Measurements from ENCODE around the gene DYNLRB2. TPM values are rescaled to one million over a fixed set of nuclear protein-coding genes. Genes with fewer than 3 reads are reported as not detected.

Gene DYNLRB2
- 1.6 TPM for total RNA-seq

DNA sequence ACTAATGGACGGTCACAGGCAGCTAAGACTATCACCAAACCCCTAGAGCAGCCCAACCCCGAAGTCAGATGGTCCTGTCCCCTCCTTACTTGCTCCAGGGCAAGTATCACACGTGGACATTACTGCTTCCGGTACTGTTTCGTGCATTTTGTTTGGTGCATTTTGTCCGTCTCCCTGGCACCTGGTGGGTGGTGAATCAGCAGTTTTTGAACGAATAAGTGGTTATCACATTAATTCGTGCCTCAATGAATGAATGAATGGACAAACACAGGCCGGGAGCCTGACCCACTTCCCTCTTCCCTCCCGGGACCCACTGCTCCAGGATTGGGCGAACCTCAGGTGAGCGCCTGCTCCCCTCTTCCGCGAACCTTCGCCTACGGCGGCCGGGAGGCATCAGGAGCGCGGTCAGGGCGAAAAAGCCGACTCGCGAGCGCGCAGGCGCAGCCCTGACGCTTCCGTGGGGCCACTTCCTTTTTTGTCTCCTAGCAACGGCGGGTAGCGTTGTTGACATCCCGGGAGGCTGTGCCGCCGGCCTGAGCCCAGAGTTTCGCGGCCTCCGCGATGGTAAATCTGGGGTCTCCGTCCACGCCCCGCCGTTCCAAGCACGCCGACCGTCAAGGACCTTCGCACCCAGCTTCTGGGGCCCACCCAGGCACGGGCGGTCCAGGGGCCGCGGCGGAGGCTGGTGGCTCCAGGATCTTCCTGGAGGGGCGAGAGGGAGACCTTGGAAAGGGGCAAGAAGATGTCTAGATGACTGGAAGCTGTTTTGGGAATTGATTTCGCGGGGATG lies at the start of gene DYNLRB2:
Gene DYNLRB2, plus strand, starts transcription at position 478 of the 790 bp plus-strand sequence. Its CDS starts 84 bp downstream, at position 562.

Measured in parietal lobe (tissue), 1 donor.